Measurements from ENCODE around the gene OR52L1. TPM values are rescaled to one million over a fixed set of nuclear protein-coding genes. Genes with fewer than 3 reads are reported as not detected.
"Not testable (repeated sequence)": the region's sequence is repeated elsewhere in the genome, so short reads cannot be mapped to it uniquely, and the experiment has no call there.

OR52L1 gene
- total RNA-seq, 2 experiments from 2014 or later: not detected

DNA sequence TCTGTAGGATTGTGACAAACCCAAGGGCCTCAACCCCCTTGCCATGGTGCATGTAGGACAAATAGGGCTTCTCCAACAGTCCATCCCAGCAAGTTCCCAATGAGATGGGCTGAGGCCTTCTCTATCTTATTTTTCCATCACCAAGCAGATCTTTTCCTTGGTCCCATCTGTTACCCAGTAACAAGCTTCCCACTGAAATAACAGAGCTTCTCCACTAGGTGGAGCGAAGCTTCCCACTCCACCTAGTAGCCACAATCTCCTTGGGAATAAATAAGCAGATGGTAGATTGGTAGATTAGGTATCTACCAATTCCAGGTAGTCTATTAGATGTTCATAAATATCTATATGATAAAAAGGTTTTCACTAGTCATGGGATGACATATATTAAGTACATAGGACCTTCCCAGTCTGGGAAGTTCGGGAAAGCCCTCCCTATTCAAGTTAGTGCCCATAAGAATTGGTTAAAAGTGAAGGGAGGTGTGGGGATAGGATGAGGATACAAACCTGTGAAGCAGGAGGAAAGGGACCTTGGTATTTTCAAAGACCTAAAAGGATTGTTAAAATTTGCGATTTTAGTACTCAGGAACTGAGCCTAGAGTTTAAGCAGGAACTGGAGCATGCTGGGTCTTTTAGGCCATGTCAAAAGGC is 5.9 kb upstream of the OR52L1 start:
- H3K4me3 Mint-ChIP-seq: no peak overlapping the region
- no peaks in the 10 kb centered on the region for H3K4me1 Mint-ChIP-seq
- DNase-seq: no peak
- H3K27ac Mint-ChIP-seq: no peak overlapping the region
- peaks cover 8% of the 10 kb centered on the region for H3K27me3 Mint-ChIP-seq
- ATAC-seq: no peak
- POLR2A ChIA-PET: no interaction called here
- CTCF ChIA-PET: interaction anchor here (0.5 to 1.6 kb wide), 6 partner anchors 9 to 441 kb away, joined by 3 to 10 read pairs (median 4); no protein-coding TSS in a partner anchor
- no peaks in the 10 kb centered on the region for H3K9me3 Mint-ChIP-seq (ENCODE audit: low read depth)
- H3K36me3 Mint-ChIP-seq (ENCODE audit: low read depth): no peaks in the 10 kb centered on the region
- intact Hi-C loops (cut with DNase I, micrococcal nuclease): no loop called here

DNA sequence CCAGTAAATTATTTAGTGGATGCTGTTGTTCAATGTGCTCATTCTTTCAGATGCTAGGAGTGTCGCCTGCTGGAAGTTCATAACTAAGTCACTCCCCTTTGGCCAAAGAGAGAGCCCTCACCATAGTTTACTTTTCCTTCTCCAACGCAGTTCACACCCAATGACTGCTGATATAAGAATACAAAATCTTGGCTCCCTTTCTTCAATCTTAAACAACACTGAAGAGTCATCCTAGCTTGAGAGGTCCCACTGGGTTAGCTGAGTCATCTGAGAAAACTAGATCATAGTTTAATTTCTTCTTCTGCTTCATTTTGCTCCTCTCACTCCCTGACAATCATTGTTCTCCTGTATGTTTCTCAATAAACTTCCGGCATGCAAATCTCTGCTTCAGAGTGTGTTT is 5.4 kb upstream of the OR52L1 start:
- intact Hi-C loops (cut with DNase I, micrococcal nuclease): no loop called here

DNA sequence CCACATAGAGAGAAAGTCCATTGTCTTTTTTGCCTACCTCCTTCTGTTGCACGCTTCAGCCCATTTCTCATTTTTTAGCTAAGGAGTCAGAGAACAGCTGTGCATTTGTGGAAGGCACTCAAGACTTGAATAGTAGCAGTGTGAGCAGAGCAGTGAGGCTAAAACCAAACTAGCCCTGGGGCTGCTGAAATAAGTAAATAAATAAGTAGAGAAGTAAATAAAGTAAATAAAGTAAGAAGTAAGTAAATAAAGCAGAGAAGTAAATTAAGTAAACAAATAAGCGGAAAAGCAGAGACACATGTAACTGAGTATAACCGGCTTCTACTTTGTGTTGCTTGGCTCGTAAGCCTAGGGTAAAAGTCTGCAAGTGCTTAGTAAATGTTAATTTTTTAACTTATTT is 2.4 kb upstream of the OR52L1 start:
- ChIA-PET CTCF (interaction anchor here (0.8 kb wide), 1 partner anchor 20 kb away, joined by 4 read pairs; no protein-coding TSS in a partner anchor), POLR2A (interaction anchor here (0.5 kb wide), 1 partner anchor 1216 kb away, joined by 3 read pairs; no protein-coding TSS in a partner anchor)
- no peak for ATAC-seq
- Mint-ChIP-seq H3K9me3 (ENCODE audit: low read depth) (no peaks in the 10 kb centered on the region), H3K27me3 (peaks cover 12% of the 10 kb centered on the region), H3K36me3 (ENCODE audit: low read depth) (no peaks in the 10 kb centered on the region), H3K4me3 (no peak overlapping the region), H3K27ac (no peak overlapping the region), H3K4me1 (no peaks in the 10 kb centered on the region)
- no peak for DNase-seq
- intact Hi-C loops (cut with DNase I, micrococcal nuclease): no loop called here

More for the DNA sequence above, 5.4 kb upstream of the OR52L1 start:
- Mint-ChIP-seq H3K4me3 (no peak overlapping the region), H3K27ac (no peak overlapping the region), H3K27me3 (peaks cover 10% of the 10 kb centered on the region), H3K9me3 (ENCODE audit: low read depth) (no peaks in the 10 kb centered on the region), H3K4me1 (no peaks in the 10 kb centered on the region), H3K36me3 (ENCODE audit: low read depth) (no peaks in the 10 kb centered on the region)
- ATAC-seq (peak; percentile 16), DNase-seq (no peak)
- POLR2A ChIA-PET: no interaction called here
- CTCF ChIA-PET: interaction anchor here (0.5 to 1.6 kb wide), 6 partner anchors 9 to 442 kb away, joined by 3 to 10 read pairs (median 4); no protein-coding TSS in a partner anchor

DNA sequence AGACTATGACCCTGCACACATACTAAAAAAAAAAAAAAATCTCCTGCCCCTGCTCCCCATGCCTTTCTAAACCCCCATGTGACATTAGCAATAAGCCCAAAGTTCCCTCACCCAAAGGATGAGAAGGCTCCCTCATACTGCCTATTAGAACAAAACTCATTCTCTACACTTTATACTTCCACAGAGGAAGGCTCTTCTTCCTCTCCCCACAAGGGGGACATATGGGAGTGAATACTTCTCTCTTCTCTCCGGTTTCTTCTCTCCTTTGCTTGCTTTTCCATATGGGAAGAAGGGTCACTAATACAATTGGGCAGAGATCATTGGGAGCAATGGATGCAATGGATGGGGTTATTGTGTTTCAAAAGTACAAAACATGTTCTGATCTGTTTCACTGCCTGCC is 3.3 kb downstream of the OR52L1 start:
- ChIA-PET CTCF (no interaction called here), POLR2A (no interaction called here)
- no peak overlapping the region for H3K4me3 Mint-ChIP-seq
- H3K27me3 Mint-ChIP-seq: peaks cover 15% of the 10 kb centered on the region
- ATAC-seq: no peak
- DNase-seq: no peak
- intact Hi-C loops (cut with DNase I, micrococcal nuclease): no loop called here
- H3K4me1 Mint-ChIP-seq: no peaks in the 10 kb centered on the region
- H3K36me3 Mint-ChIP-seq (ENCODE audit: low read depth): no peaks in the 10 kb centered on the region
- no peak overlapping the region for H3K27ac Mint-ChIP-seq
- H3K9me3 Mint-ChIP-seq (ENCODE audit: low read depth): no peaks in the 10 kb centered on the region

DNA sequence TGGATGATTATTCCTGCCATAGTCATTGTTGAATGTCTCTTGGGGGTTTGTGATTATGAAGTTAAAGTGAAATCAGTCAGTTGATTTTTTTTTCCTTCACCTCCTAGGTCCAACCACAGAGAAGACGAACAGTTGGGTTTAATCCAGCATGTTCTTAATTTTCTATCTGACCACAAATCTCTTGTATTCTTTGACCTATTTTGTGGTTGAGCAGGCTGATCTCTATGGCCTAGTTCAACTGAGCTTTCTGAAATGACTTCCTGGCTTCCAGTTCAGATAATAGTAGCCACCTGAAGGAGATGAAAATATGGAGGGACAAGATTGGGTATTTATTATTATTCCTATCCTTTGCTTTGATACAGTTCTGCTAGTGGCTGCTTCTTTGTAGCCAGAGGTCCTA is 13.3 kb downstream of the OR52L1 start:
- no peaks in the 10 kb centered on the region for H3K36me3 Mint-ChIP-seq (ENCODE audit: low read depth)
- CTCF ChIA-PET: no interaction called here
- no peak overlapping the region for H3K4me3 Mint-ChIP-seq
- POLR2A ChIA-PET: no interaction called here
- H3K4me1 Mint-ChIP-seq: no peaks in the 10 kb centered on the region
- no peak for ATAC-seq
- intact Hi-C loops (cut with DNase I, micrococcal nuclease): no loop called here
- H3K27ac Mint-ChIP-seq: no peak overlapping the region
- DNase-seq: no peak
- H3K27me3 Mint-ChIP-seq: peaks cover 6% of the 10 kb centered on the region
- peaks cover 2% of the 10 kb centered on the region for H3K9me3 Mint-ChIP-seq (ENCODE audit: low read depth)

DNA sequence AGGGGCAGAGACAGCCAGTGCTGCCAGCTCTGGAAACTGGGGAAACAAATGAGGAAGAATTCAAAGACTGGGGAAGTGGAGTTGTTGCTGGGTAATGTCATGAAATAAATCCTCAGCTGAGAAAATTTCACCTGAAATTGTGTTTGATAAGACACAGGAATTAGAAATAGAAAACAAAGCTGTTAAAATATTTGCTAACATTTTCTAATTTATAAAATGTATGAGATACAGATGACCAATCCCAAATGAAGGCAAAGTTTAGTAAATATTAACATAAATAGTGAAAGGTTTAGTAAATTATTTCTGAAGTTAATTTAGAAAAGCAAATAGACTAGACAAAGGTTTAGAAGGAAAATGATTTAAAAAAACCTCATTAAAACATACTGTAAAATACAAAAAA is 18.4 kb downstream of the OR52L1 start, which contains the start of gene OR56A5:
Gene OR56A5, minus strand, starts transcription at position 101 of the 400 bp plus-strand sequence. Its CDS starts 0 bp downstream, at position 101.
- no peak within 1 kb of the TSS for H3K27ac Mint-ChIP-seq
- H3K27me3 Mint-ChIP-seq: peaks cover 21% of the 10 kb centered on the region
- H3K4me3 Mint-ChIP-seq: no peak within 1 kb of the TSS
- ChIA-PET POLR2A (no interaction called here), CTCF (no interaction called here)
- no peaks in the 10 kb centered on the region for H3K4me1 Mint-ChIP-seq
- no peak for DNase-seq
- no peak for ATAC-seq
- peaks cover 8% of the 10 kb centered on the region for H3K9me3 Mint-ChIP-seq (ENCODE audit: low read depth)
- intact Hi-C loops (cut with DNase I, micrococcal nuclease): no loop called here
- H3K36me3 Mint-ChIP-seq (ENCODE audit: low read depth): peaks cover 2% of the 10 kb centered on the region

DNA sequence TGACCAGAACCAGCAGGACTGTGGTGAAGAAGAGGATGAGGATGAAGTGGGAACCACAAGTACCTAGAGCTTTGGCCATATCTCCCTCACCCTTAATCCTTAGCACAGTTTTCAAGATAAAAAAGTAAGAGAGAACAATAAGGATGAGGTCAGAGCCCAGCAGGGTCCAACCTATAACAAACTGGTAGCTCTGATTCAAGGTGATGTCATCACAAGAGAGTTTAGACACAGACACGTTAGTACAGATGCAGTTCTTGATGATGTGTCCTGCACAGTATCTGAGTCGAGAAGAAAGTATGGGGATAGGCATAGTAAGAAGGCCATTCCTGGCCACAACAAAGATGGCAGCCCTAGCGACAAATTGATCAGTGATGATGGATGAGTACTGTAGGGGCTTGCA is 19.1 kb downstream of the OR52L1 start:
- intact Hi-C loops (cut with DNase I, micrococcal nuclease): no loop called here
- ChIA-PET CTCF (no interaction called here), POLR2A (no interaction called here)
- Mint-ChIP-seq H3K4me3 (no peak overlapping the region), H3K27ac (no peak overlapping the region), H3K27me3 (peaks cover 21% of the 10 kb centered on the region), H3K4me1 (no peaks in the 10 kb centered on the region), H3K36me3 (ENCODE audit: low read depth) (peaks cover 2% of the 10 kb centered on the region), H3K9me3 (ENCODE audit: low read depth) (peaks cover 14% of the 10 kb centered on the region)
- no peak for ATAC-seq
- no peak for DNase-seq

DNA sequence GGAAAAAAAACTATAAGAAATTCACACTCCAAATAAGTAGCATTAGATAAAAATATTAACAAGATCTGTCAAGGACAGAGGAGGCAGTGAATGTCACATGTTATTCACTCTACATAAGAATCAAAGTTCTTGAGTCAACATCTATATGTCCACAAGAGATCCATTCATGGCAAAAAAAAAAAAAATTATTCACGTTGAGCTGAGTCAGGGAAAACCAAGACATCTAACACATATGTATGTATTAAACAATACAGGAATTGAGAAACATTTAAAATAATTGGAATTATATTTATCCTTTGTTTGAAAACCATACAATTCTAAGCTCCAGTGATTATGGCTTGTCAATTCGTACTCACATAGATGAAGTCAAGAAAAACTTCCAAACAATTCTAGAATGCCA is 19.8 kb downstream of the OR52L1 start:
- CTCF ChIA-PET: no interaction called here
- Mint-ChIP-seq H3K4me3 (no peak overlapping the region), H3K27ac (no peak overlapping the region), H3K27me3 (peaks cover 21% of the 10 kb centered on the region), H3K4me1 (no peaks in the 10 kb centered on the region), H3K9me3 (ENCODE audit: low read depth) (peaks cover 14% of the 10 kb centered on the region), H3K36me3 (ENCODE audit: low read depth) (peaks cover 2% of the 10 kb centered on the region)
- no peak for DNase-seq
- intact Hi-C loops (cut with DNase I, micrococcal nuclease): no loop called here
- no peak for ATAC-seq
- POLR2A ChIA-PET: no interaction called here

DNA sequence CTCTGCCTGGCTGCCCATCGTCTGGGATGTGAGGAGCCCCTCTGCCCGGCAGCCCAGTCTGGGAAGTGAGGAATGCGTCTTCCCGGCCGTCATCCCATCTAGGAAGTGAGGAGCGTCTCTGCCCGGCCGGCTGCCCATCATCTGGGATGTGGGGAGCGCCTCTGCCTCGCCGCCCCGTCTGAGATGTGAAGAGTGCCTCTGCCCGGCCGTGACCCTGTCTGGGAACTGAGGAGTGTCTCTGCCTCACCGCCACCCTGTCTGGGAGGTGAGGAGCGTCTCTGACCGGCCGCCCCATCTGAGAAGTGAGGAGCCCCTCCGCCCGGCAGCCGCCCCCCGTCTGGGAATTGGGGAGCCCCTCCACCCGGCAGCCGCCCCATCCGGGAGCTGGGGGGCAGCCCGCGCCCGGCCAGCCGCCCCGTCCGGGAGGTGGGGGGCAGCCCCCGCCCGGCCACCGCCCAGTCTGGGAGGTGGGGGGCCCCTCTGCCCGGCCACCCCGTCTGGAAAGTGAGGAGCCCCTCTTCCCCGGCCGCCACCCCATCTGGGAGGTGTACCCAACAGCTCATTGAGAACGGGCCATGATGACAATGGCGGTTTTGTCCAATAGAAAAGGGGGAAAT is 26.0 kb downstream of the OR52L1 start:
- H3K9me3 Mint-ChIP-seq (ENCODE audit: low read depth): peaks cover 16% of the 10 kb centered on the region
- intact Hi-C loops (cut with DNase I, micrococcal nuclease); DNase-seq; ATAC-seq; H3K4me1 Mint-ChIP-seq; H3K36me3 Mint-ChIP-seq (ENCODE audit: low read depth); POLR2A ChIA-PET; H3K27ac Mint-ChIP-seq; H3K4me3 Mint-ChIP-seq; H3K27me3 Mint-ChIP-seq: not testable (repeated sequence)
- CTCF ChIA-PET: interaction anchor here (0.6 kb wide), 1 partner anchor 337 kb away, joined by 3 read pairs; no protein-coding TSS in a partner anchor

DNA sequence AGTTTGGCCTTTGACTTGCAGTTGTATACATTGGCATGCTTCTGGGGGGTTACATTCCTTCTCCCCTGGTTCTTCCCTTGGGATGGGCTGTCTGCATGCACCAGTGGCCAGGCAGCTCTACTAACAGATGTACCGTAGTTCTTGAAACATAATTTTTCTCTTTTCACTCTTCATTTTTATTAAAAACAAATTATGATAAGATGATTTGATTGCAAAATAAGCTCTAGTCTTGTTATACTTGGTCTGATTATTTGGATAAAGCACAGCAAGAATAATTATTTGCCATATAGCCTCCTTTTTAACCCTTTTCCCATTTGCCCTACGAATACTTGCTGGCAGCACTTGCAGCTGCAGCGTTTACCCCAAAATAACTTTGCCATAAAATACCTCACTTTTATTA is 31.2 kb downstream of the OR52L1 start:
- Mint-ChIP-seq H3K36me3 (ENCODE audit: low read depth) (no peaks in the 10 kb centered on the region), H3K4me3 (no peak overlapping the region), H3K27ac (no peak overlapping the region), H3K27me3 (no peaks in the 10 kb centered on the region), H3K4me1 (no peaks in the 10 kb centered on the region), H3K9me3 (ENCODE audit: low read depth) (peaks cover 3% of the 10 kb centered on the region)
- intact Hi-C loops (cut with DNase I, micrococcal nuclease): no loop called here
- ChIA-PET POLR2A (no interaction called here), CTCF (interaction anchor here (0.6 to 0.7 kb wide), 2 partner anchors 337 to 735 kb away, joined by 3 read pairs; no protein-coding TSS in a partner anchor)
- DNase-seq (no peak), ATAC-seq (no peak)

DNA sequence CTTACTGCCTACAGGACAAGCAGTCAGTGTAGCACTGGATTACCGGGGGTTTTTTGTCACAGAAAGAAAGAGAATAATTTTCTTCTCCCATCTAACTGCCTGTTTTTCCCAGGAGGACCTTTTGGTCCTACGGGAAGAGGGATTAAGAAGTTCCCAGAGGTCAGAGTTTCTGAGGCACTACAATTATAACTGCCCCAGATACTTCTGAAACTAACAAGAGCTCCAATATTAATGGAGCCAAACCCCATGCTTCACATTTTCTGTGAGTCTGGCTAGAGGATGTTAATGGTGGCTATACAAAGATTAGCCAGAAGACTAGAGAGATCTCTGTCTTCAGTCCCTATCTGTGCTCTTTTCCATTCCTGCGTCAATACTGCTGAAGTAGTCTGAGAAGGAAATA is 44.8 kb downstream of the OR52L1 start, which contains the start of gene OR56A3:
Gene OR56A3, plus strand, starts transcription at position 301 of the 400 bp plus-strand sequence. CDS start 5,096 bp downstream, outside the sequence.
- intact Hi-C loops (cut with DNase I, micrococcal nuclease): no loop called here
- ChIA-PET CTCF (interaction anchor here (1.1 kb wide), 1 partner anchor 32 kb away, joined by 3 read pairs; no protein-coding TSS in a partner anchor), POLR2A (no interaction called here)
- no peaks in the 10 kb centered on the region for H3K9me3 Mint-ChIP-seq (ENCODE audit: low read depth)
- ATAC-seq: no peak
- H3K4me1 Mint-ChIP-seq: no peaks in the 10 kb centered on the region
- no peak within 1 kb of the TSS for H3K4me3 Mint-ChIP-seq
- no peaks in the 10 kb centered on the region for H3K36me3 Mint-ChIP-seq (ENCODE audit: low read depth)
- H3K27ac Mint-ChIP-seq: no peak within 1 kb of the TSS
- no peak for DNase-seq
- peaks cover 11% of the 10 kb centered on the region for H3K27me3 Mint-ChIP-seq

DNA sequence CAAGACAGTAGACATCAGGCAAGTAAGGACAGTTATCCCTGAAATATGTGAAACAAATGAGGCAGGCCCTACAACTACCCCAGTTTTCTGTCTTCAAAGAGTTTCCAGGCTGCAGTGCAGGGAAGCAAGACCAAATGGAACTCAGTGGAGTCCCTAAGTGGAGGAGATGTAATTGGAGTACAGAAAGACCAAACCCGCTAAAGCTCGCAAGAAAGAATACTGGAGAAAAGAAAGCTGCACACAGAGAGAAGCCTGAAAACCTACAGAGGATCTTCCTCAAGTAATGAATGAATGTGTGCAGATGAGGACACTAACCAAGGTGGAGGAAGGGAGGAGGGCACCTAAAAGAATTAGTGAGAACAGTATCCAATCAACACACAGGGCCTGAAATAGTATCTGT is 46.0 kb downstream of the OR52L1 start:
- Mint-ChIP-seq H3K4me3 (no peak overlapping the region), H3K36me3 (ENCODE audit: low read depth) (no peaks in the 10 kb centered on the region), H3K9me3 (ENCODE audit: low read depth) (no peaks in the 10 kb centered on the region), H3K4me1 (no peaks in the 10 kb centered on the region), H3K27ac (no peak overlapping the region), H3K27me3 (peaks cover 9% of the 10 kb centered on the region)
- CTCF ChIA-PET: no interaction called here
- POLR2A ChIA-PET: no interaction called here
- no peak for ATAC-seq
- DNase-seq: no peak
- intact Hi-C loops (cut with DNase I, micrococcal nuclease): no loop called here

Data from activated CD4-positive, alpha-beta T cell treated with anti-CD3 and anti-CD28 coated beads for 36 hours (primary cell).